IPS DF 4.7 (cell line): ENCODE measurements around the gene ZNF680.
"Not testable (repeated sequence)": the region's sequence is repeated elsewhere in the genome, so short reads cannot be mapped to it uniquely, and the experiment has no call there.

Experiments
- DNase-seq: peaks from one replicate; pipeline ENCODE4 v3.0.0-alpha.2; 2013; ENCODE audit warnings: low spot score; ENCODE audit errors: extremely low read depth

ZNF680 gene

DNA sequence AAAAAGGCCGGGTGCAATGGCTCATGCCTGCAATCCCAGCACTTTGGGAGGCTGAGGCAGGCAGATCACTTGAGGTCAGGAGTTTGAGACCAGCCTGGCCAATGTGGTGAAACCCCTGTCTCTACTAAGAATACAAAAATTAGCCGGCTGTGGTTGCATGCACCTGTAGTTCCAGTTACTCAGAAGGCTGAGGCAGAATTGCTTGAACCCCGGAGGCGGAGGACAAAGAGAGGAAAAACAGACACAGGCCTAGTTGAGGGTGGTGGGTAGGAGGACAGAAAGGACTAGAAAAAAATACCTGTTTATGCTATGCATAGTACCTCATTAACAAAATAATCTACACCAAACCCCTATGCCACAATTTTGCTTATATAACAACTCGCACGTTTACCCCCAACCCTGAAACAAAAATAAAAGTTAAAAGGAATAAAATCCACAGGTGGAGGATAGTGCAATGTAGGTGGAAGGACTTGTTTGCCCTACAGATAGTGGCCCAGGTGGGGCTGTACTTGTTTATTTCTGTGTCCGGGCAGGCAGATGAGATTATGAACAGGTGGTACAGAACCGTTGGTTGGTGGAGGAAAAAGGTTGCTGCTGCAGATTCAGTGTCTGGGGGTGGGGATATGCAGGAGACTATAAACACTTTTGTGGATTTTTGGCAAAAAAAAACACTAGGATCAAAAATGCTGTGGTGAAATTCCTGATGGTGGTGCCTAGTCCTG is 5.1 kb downstream of the ZNF680 start:
- no peak for DNase-seq

DNA sequence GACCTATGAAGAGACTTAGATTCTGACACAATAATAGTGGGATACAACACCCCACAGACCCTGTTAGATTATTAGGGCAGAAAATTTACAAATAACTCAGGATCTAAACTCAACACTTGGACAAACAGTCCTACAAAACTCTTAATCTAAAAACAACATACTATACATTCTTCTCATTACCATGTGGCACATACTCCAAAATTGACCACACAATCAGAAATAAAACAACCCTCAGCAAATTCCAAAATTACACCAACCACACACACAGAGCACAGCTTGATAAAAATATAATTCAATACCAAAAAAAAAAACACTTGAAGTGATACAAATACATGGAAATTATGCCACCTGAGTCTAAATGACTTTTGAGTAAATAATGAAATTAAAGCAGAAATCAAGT is 7.8 kb downstream of the ZNF680 start:
- no peak for DNase-seq

GRCh38 chr7:64554188-64554587 is 8.7 kb downstream of the ZNF680 start:
- DNase-seq, result not testable (repeated sequence)

GRCh38 chr7:64551375-64552142 is 11.3 kb downstream of the ZNF680 start:
- no peak for DNase-seq

GRCh38 chr7:64544010-64544409 is 18.9 kb downstream of the ZNF680 start:
- no peak for DNase-seq

- DNase-seq, result no peak
These were observed 21.2 kb downstream of the ZNF680 start for GRCh38 chr7:64541438-64542359.

DNA sequence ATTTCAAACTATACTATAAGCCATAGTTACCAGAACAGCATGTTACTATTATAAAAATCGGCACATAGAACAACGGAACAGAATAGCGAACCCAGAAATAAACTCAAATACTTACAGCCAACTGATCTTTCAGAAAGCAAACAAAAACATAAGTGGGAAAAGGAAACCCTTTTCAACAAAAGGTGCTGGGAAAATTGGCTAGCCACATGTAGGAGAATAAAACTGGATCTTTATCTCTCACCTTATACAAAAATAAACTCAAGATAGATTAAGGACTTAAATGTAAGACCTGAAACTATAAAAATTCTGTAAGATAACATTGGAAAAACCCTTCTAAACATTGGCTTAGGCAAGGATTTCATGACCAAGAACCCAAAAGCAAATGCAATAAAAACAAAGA is 29.1 kb downstream of the ZNF680 start:
- DNase-seq, result no peak

- no peak for DNase-seq
These were observed 34.1 kb downstream of the ZNF680 start for GRCh38 chr7:64528770-64529169.

- DNase-seq, result no peak
These were observed 41.4 kb downstream of the ZNF680 start for GRCh38 chr7:64521409-64521984.

GRCh38 chr7:64516451-64516850 is 46.4 kb downstream of the ZNF680 start:
- DNase-seq, result no peak

DNA sequence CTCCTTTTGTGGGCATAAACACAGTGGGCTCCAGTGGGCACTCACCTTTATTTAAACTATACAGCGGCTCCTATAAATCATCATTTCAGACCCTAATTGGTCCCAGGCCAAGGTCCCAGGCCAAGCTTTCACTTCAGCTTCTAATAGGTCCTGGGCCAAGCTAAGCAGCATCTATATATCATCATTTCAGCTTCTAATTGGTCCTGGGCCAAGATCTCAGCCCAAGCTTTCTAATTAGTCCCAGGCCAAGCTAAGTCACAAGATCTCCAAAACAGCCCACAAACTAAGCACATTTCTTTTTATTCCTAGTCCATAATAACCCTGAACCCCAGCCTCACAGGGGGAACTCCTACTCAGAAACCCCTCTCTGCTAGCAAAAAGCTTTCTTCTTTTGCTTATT is 47.1 kb downstream of the ZNF680 start:
- DNase-seq, result no peak

DNA sequence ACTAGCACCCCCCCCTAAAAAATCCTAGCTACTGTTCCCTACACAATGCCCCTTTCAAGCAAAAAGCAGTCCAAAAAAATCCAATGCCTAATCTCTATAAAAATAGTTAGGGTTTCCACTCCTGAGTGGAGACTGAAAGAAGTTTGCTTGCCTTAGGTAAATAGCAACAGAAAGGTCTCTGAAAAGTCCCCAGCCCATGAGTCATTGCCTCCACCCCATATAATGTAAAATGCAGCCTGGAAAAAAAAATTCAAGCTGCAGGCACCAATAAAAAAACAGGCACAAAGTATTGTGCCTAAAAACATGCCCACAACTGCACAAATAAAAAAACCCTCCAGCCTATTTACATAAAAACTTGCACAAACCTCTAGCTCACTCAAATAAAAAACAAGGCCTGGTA is 47.5 kb downstream of the ZNF680 start:
- DNase-seq, result no peak

GRCh38 chr7:64509583-64509982 is 53.3 kb downstream of the ZNF680 start:
- no peak for DNase-seq

DNA sequence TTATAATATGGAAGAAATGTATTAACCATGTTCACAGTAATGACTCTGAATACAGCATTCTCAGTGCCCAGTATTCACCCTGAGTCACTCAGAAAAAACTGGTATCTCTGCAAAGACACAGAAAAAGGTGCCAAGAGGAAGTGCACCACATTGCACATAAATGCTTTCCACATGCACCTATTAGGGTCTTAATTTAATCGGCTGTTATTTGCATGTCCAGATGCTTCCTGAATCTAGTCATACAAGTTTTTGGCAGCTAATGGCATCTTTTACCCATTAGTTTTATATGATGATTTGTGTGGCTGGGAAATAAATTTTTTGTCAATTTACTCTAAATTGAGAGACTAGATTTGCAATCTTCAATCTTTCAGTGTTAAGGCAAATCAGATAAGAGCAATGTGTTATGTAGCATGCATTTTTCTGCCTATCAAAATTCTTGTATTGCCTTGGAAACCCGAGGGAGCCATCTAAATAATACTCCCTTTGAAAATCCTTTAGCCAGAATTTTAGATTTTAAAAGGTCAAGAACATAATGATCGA is 58.2 kb downstream of the ZNF680 start:
- no peak for DNase-seq

GRCh38 chr7:64498270-64498669 is 64.6 kb downstream of the ZNF680 start:
- no peak for DNase-seq

DNA sequence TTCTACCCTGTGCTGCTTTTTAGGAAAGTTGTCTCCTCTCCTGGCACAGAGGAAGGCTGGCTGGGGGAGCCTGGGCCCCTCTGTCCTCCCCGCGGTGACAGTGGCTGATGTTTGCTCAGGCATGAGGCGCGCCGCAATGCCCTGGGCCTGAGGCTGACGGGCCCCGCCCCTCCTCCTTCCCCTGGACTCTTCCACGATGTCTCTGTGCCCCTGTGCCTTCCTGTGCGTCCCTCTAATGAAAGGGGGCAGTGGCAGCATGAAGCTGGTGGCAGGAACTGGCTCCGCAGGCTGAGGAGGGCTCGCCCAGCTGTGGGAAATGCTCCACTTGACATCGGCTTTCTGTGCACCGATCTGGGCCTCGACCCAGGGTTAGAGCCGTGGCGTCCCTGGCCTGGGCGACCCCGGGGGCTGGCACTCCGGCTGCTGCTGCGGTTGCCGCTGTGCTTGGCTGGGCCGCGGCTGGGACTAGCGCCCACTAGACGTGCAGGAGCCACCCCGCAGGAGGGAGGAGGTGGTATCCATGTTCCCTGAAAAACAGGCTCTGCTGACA is 67.9 kb downstream of the ZNF680 start:
- no peak for DNase-seq

- DNase-seq, result no peak
These were observed 77.2 kb downstream of the ZNF680 start for GRCh38 chr7:64485623-64486022.
